SU-DHL-6 (cell line): ENCODE measurements around the gene PTPRN2.

Experiments
- H2AFZ ChIP-seq: fragments of 200-600 bp; sonication (generic); 2 replicates; pipeline ENCODE4 v1.6.1; 2014; ENCODE audit warnings: low read depth, mild to moderate bottlenecking, moderate library complexity, mixed read lengths, antibody characterized with exemption, low read length; ENCODE audit not compliant: severe bottlenecking
- H3F3A ChIP-seq: fragments of 200-600 bp; shearing (Covaris generic); 2 replicates; pipeline ENCODE4 v1.6.0; 2016; ENCODE audit warnings: antibody characterized with exemption, mild to moderate bottlenecking; ENCODE audit not compliant: insufficient read depth
- H3K27ac ChIP-seq: fragments of 200-600 bp; sonication (generic); 2 replicates; pipeline ENCODE4 v1.5.1; 2016; ENCODE audit warnings: low read depth, mild to moderate bottlenecking, low read length, moderate library complexity, mixed read lengths
- H3K27me3 ChIP-seq: fragments of 200-600 bp; sonication (generic), shearing (Covaris generic); 2 replicates; pipeline ENCODE4 v1.6.0; 2014; ENCODE audit warnings: mild to moderate bottlenecking, low read length
- H3K36me3 ChIP-seq: fragments of 200-600 bp; sonication (generic); 2 replicates; pipeline ENCODE4 v1.6.1; 2014; ENCODE audit warnings: mild to moderate bottlenecking, low read length, mixed read lengths
- H3K4me2 ChIP-seq: fragments of 300-600, 200-600 bp; shearing (Covaris generic), sonication (generic); 2 replicates; pipeline ENCODE4 v1.6.0; 2014; ENCODE audit warnings: low read length, low read depth, mild to moderate bottlenecking; ENCODE audit not compliant: poor library complexity, severe bottlenecking
- H3K4me3 ChIP-seq: fragments of 200-600 bp; sonication (generic); 2 replicates; pipeline ENCODE4 v1.5.1; 2014; ENCODE audit warnings: antibody characterized with exemption, low read length, mild to moderate bottlenecking, mixed read lengths; ENCODE audit not compliant: insufficient read depth, poor library complexity, severe bottlenecking
- H3K79me2 ChIP-seq: fragments of 200-600 bp; sonication (generic); 2 replicates; pipeline ENCODE4 v1.6.1; 2014; ENCODE audit warnings: mild to moderate bottlenecking, low read length, moderate library complexity; ENCODE audit not compliant: insufficient read depth
- H3K9ac ChIP-seq: fragments of 200-600 bp; sonication (generic); 2 replicates; pipeline ENCODE4 v1.7.0; 2014; ENCODE audit warnings: mild to moderate bottlenecking, low read length
- H3K9me2 ChIP-seq: fragments of 200-600 bp; sonication (generic); replicated peaks from 2 replicates; pipeline ENCODE4 v1.6.1; 2014; ENCODE audit warnings: low read length; ENCODE audit not compliant: insufficient read depth
- H3K9me3 ChIP-seq: fragments of 200-600 bp; sonication (generic); 2 replicates; pipeline ENCODE4 v1.6.1; 2014; ENCODE audit warnings: low read length, mixed read lengths; ENCODE audit not compliant: insufficient read depth
- H4K20me1 ChIP-seq: fragments of 200-600 bp; sonication (generic); 2 replicates; pipeline ENCODE4 v1.6.1; 2014; ENCODE audit warnings: low read depth, mild to moderate bottlenecking, antibody characterized with exemption, low read length, moderate library complexity, mixed read lengths
- EZH2phosphoT487 ChIP-seq: fragments of 200-600 bp; sonication (generic), shearing (Covaris generic); conservative IDR thresholded peaks from 2 replicates; pipeline ENCODE4 v1.6.1; 2018; ENCODE audit warnings: mild to moderate bottlenecking, antibody characterized with exemption, low read length, moderate library complexity, mixed read lengths
- TF ChIP-seq, protein P1 (sequence below): fragments of 200-600 bp; sonication (generic); IDR thresholded peaks from one replicate; pipeline ENCODE4 v1.5.1; 2017; ENCODE audit warnings: antibody characterized with exemption, mild to moderate bottlenecking, low read length, moderate library complexity; ENCODE audit not compliant: insufficient read depth, poor library complexity, severe bottlenecking

The PTPRN2 gene

DNA sequence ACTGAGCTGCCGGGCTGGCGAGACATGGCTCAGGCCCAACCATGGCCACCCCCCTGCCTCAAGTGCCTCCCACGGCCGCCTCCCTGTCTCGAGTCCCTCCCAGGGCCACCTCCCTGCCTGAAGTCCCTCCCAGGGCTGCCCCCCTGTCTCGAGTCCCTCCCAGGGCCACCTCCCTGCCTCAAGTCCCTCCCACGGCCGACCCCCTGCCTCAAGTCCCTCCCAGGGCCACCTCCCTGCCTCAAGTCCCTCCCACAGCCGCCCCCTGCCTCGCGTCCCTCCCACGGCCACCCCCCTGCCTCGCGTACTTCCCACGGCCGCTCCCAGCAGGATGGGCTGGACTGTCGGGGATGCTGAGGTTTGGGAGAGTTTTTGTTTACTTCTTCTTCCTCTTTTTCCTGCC is 462.5 kb downstream of the PTPRN2 start:
- Histone ChIP-seq H4K20me1 (no peaks in the 10 kb centered on the region), H3K27ac (no peak overlapping the region), H3K79me2 (no peaks in the 10 kb centered on the region), H2AFZ (no peak overlapping the region), H3K9me3 (no peaks in the 10 kb centered on the region; the same call in 1 of the 2 replicates), H3K9ac (no peak overlapping the region), H3K4me2 (no peak overlapping the region), H3K9me2 (no peaks in the 10 kb centered on the region), H3F3A (no peaks in the 10 kb centered on the region), H3K27me3 (no peaks in the 10 kb centered on the region), H3K4me3 (no peak overlapping the region), H3K36me3 (no peaks in the 10 kb centered on the region)
- no peak for TF ChIP-seq EZH2phosphoT487
- TF ChIP-seq, protein P1, sequence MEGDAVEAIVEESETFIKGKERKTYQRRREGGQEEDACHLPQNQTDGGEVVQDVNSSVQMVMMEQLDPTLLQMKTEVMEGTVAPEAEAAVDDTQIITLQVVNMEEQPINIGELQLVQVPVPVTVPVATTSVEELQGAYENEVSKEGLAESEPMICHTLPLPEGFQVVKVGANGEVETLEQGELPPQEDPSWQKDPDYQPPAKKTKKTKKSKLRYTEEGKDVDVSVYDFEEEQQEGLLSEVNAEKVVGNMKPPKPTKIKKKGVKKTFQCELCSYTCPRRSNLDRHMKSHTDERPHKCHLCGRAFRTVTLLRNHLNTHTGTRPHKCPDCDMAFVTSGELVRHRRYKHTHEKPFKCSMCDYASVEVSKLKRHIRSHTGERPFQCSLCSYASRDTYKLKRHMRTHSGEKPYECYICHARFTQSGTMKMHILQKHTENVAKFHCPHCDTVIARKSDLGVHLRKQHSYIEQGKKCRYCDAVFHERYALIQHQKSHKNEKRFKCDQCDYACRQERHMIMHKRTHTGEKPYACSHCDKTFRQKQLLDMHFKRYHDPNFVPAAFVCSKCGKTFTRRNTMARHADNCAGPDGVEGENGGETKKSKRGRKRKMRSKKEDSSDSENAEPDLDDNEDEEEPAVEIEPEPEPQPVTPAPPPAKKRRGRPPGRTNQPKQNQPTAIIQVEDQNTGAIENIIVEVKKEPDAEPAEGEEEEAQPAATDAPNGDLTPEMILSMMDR: no peak

DNA sequence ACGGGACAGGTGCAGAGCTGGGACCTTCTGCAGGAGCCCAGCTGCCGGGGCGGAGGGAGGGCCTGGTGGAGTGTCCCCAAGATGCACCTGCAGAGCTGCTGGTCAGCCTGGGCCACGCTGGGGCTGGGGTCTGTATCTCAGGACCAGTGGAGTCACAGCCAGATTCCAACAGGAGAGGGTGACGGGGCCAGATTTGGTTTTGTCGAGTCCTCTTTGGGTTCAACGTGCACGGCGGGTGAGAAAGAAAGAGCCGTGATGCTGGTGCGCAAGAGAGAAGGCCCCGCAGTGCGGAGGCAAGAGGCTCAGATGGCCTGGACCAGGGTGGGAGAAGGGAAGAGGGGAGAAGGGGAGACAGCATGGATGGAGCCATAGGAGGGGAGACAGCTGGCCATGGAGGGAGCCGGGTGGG is 462.9 kb downstream of the PTPRN2 start:
- TF ChIP-seq EZH2phosphoT487: no peak
- TF ChIP-seq, protein P1: no peak
- H3K9ac ChIP-seq: no peak overlapping the region
- no peaks in the 10 kb centered on the region for H3K36me3 ChIP-seq
- H2AFZ ChIP-seq: no peak overlapping the region
- H3K9me2 ChIP-seq: no peaks in the 10 kb centered on the region
- H3K27ac ChIP-seq: no peak overlapping the region
- no peak overlapping the region for H3K4me2 ChIP-seq
- H4K20me1 ChIP-seq: no peaks in the 10 kb centered on the region
- H3K9me3 ChIP-seq: no peaks in the 10 kb centered on the region; the same call in 1 of the 2 replicates
- no peak overlapping the region for H3K4me3 ChIP-seq
- no peaks in the 10 kb centered on the region for H3F3A ChIP-seq
- no peaks in the 10 kb centered on the region for H3K79me2 ChIP-seq
- H3K27me3 ChIP-seq: no peaks in the 10 kb centered on the region

DNA sequence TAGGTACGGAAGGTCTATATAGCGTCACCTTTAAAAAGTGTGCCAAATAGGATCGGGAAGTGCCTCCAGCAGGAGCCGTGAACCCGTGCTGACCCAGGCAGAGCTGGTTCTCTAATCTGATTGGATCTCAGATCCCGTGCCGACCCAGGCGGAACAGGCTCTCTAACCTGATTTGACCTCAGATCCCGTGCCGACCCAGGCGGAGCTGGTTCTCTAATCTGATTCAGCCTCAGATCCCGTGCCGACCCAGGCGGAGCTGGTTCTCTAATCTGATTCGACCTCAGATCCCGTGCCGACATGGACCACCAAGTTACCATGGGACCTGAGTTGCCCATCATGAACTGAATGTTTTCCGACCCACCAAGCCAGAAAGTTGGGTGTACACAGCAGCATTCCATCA is 463.9 kb downstream of the PTPRN2 start:
- H3K36me3 ChIP-seq: no peaks in the 10 kb centered on the region
- no peak overlapping the region for H2AFZ ChIP-seq
- H3K4me3 ChIP-seq: no peak overlapping the region
- no peak overlapping the region for H3K9ac ChIP-seq
- no peak overlapping the region for H3K27ac ChIP-seq
- no peaks in the 10 kb centered on the region for H3K79me2 ChIP-seq
- TF ChIP-seq, protein P1: no peak
- TF ChIP-seq EZH2phosphoT487: no peak
- H4K20me1 ChIP-seq: no peaks in the 10 kb centered on the region
- H3K27me3 ChIP-seq: no peaks in the 10 kb centered on the region
- H3K9me2 ChIP-seq: no peaks in the 10 kb centered on the region
- H3K4me2 ChIP-seq: no peak overlapping the region
- no peaks in the 10 kb centered on the region; the same call in 1 of the 2 replicates for H3K9me3 ChIP-seq
- no peaks in the 10 kb centered on the region for H3F3A ChIP-seq

DNA sequence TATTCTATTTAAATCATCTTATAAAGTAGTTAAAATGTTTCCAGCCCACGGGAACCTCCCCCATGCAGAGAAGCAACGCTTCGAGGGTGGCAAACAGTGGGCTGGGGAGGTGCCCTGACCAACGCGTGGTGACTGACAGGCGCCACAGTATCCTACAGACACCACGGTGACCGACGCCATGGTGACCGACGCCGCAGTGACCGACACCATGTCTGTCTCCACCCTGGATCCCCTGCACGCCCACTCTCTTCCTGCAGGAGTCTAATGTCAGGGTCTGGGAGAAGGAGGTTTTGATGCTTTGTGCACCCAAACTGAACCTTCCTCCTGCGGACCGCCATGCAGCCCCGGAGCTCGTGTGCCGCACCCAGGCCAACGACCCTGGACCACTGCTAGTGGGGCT is 464.4 kb downstream of the PTPRN2 start:
- H4K20me1 ChIP-seq: no peaks in the 10 kb centered on the region
- H2AFZ ChIP-seq: no peak overlapping the region
- TF ChIP-seq, protein P1: no peak
- no peak for TF ChIP-seq EZH2phosphoT487
- no peaks in the 10 kb centered on the region for H3K27me3 ChIP-seq
- no peaks in the 10 kb centered on the region for H3K9me3 ChIP-seq
- H3K9ac ChIP-seq: no peak overlapping the region
- no peaks in the 10 kb centered on the region for H3K36me3 ChIP-seq
- no peak overlapping the region for H3K27ac ChIP-seq
- no peaks in the 10 kb centered on the region for H3K9me2 ChIP-seq
- no peaks in the 10 kb centered on the region for H3F3A ChIP-seq
- no peaks in the 10 kb centered on the region for H3K79me2 ChIP-seq
- no peak overlapping the region for H3K4me2 ChIP-seq
- no peak overlapping the region for H3K4me3 ChIP-seq
